PC-9 (cell line): ENCODE measurements around the gene TTC28. TPM values are rescaled to one million over a fixed set of nuclear protein-coding genes. Genes with fewer than 3 reads are reported as not detected.

Experiments used
- BruUV-seq: library from RNA; stranded (reverse); fragments of 400-500 nt; replicated peaks from 2 replicates; lab custom pipeline; 2021; lab: Mats Ljungman, UMichigan
- CTCF ChIA-PET: fragments of 300-600 bp; sonication (Branson Sonifier 250); formaldehyde crosslinking; loops from one replicate; lab custom pipeline; 2022; ENCODE audit warnings: antibody characterized with exemption; lab: Charles Lee
- POLR2A ChIA-PET: fragments of 300-600 bp; sonication (Branson Sonifier 250); formaldehyde crosslinking; loops from one replicate; lab custom pipeline; 2022; ENCODE audit warnings: antibody characterized with exemption; ENCODE audit not compliant: unreplicated experiment; lab: Charles Lee
- DNase-seq, 2 experiments: peaks; one replicate each; pipeline versions ENCODE4 v3.0.0 to v3.0.0-alpha.2; 2015 to 2022; ENCODE audit warnings: mixed read lengths in 1 of 2
- H2AFZ ChIP-seq: fragments of 200-600 bp; sonication (generic); 2 replicates; pipeline ENCODE4 v1.8.1; 2017; ENCODE audit warnings: antibody characterized with exemption
- H3F3A ChIP-seq: fragments of 200-600 bp; sonication (generic); 2 replicates; pipeline ENCODE4 v1.8.1; 2017; ENCODE audit warnings: antibody characterized with exemption, mild to moderate bottlenecking, low read depth; ENCODE audit not compliant: insufficient read depth
- H3K27ac ChIP-seq: fragments of 200-600 bp; sonication (generic); 2 replicates; pipeline ENCODE4 v1.6.1; 2016; ENCODE audit warnings: mixed run types
- H3K27me3 ChIP-seq: fragments of 200-600 bp; sonication (generic); 2 replicates; pipeline ENCODE4 v1.6.1; 2016; ENCODE audit warnings: low read depth, mixed run types; ENCODE audit not compliant: insufficient read depth
- H3K36me3 ChIP-seq: fragments of 200-600 bp; sonication (generic); 2 replicates; pipeline ENCODE4 v1.6.1; 2016; ENCODE audit warnings: low read depth, mixed run types
- H3K4me1 ChIP-seq: fragments of 200-600 bp; sonication (generic); replicated peaks from 2 replicates; pipeline ENCODE4 v1.6.1; 2016; ENCODE audit warnings: mixed run types; ENCODE audit not compliant: insufficient read depth
- H3K4me2 ChIP-seq: fragments of 200-600 bp; sonication (generic); 2 replicates; pipeline ENCODE4 v1.6.1; 2017; ENCODE audit warnings: mixed run types
- H3K4me3 ChIP-seq: fragments of 200-600 bp; sonication (generic); 2 replicates; pipeline ENCODE4 v1.6.1; 2016; ENCODE audit warnings: mixed run types
- H3K79me2 ChIP-seq: fragments of 200-600 bp; sonication (generic); 2 replicates; pipeline ENCODE4 v1.6.1; 2017; ENCODE audit warnings: low read depth, mixed run types
- H3K9me2 ChIP-seq: fragments of 200-600 bp; sonication (generic); 2 replicates; pipeline ENCODE4 v1.8.1; 2017; ENCODE audit warnings: mild to moderate bottlenecking; ENCODE audit not compliant: insufficient read depth
- H3K9me3 ChIP-seq: fragments of 200-600 bp; sonication (generic); 2 replicates; pipeline ENCODE4 v1.8.1; 2016; ENCODE audit warnings: low read depth; ENCODE audit not compliant: insufficient read depth
- H4K20me1 ChIP-seq: fragments of 200-600 bp; sonication (generic); 2 replicates; pipeline ENCODE4 v1.8.1; 2017; ENCODE audit not compliant: insufficient read depth
- CTCF ChIP-seq: fragments of 200-600 bp; sonication (generic); conservative IDR thresholded peaks from 2 replicates; pipeline ENCODE4 v1.6.1; 2017; ENCODE audit warnings: mixed run types, antibody characterized with exemption, mild to moderate bottlenecking, moderate library complexity
- EZH2 ChIP-seq: fragments of 200-600 bp; sonication (generic); IDR thresholded peaks from 2 replicates; pipeline ENCODE4 v1.8.0; 2017; ENCODE audit warnings: antibody characterized with exemption, low read depth
- intact Hi-C: fragments of 100-400 bp; cut with micrococcal nuclease; formaldehyde crosslinking; loops from one replicate; pipeline ENCODE4 v1.10.0; 2022; ENCODE audit not compliant: unreplicated experiment
- total RNA-seq: library from RNA; stranded (reverse); gene quantifications from 2 replicates; pipeline ENCODE4 v1.2.3, GENCODE V29; 2021

TTC28 gene
- total RNA-seq, 1 experiment from 2014 or later: 6.7 TPM

GRCh38 chr22:28232204-28232603 is 447.4 kb downstream of the TTC28 start:
- H2AFZ ChIP-seq: no peak overlapping the region
- H3K79me2 ChIP-seq: no peaks in the 10 kb centered on the region
- H4K20me1 ChIP-seq: no peaks in the 10 kb centered on the region
- no peak overlapping the region for H3K4me2 ChIP-seq
- H3K9me2 ChIP-seq: no peaks in the 10 kb centered on the region; the same call in 1 of the 2 replicates
- no peak overlapping the region for H3K27ac ChIP-seq
- no peak overlapping the region for H3K4me3 ChIP-seq
- no TSS peak for BruUV-seq
- no peaks in the 10 kb centered on the region for H3K27me3 ChIP-seq
- no peaks in the 10 kb centered on the region for H3K36me3 ChIP-seq
- TF ChIP-seq CTCF: no peak
- TF ChIP-seq EZH2: no peak
- POLR2A ChIA-PET: no interaction called here
- H3K9me3 ChIP-seq: no peaks in the 10 kb centered on the region
- no peaks in the 10 kb centered on the region for H3F3A ChIP-seq
- DNase-seq: no peak
- CTCF ChIA-PET: no interaction called here
- H3K4me1 ChIP-seq: no peaks in the 10 kb centered on the region
- intact Hi-C loops: no loop called here

GRCh38 chr22:28231441-28231840 is 448.2 kb downstream of the TTC28 start:
- no TSS peak for BruUV-seq
- Histone ChIP-seq H3K4me1 (no peaks in the 10 kb centered on the region), H3K27me3 (no peaks in the 10 kb centered on the region), H3K4me2 (no peak overlapping the region), H3K27ac (no peak overlapping the region), H3K9me3 (no peaks in the 10 kb centered on the region), H3K9me2 (no peaks in the 10 kb centered on the region; the same call in 1 of the 2 replicates), H4K20me1 (no peaks in the 10 kb centered on the region), H3K79me2 (no peaks in the 10 kb centered on the region), H3K4me3 (no peak overlapping the region), H3K36me3 (no peaks in the 10 kb centered on the region), H3F3A (no peaks in the 10 kb centered on the region), H2AFZ (no peak overlapping the region)
- TF ChIP-seq CTCF (no peak), EZH2 (no peak)
- intact Hi-C loops: no loop called here
- ChIA-PET CTCF (no interaction called here), POLR2A (no interaction called here)
- no peak for DNase-seq

GRCh38 chr22:28230671-28231070 is 449.0 kb downstream of the TTC28 start:
- Histone ChIP-seq H3F3A (no peaks in the 10 kb centered on the region), H3K36me3 (no peaks in the 10 kb centered on the region), H3K4me3 (no peak overlapping the region), H3K4me1 (no peaks in the 10 kb centered on the region), H3K27me3 (no peaks in the 10 kb centered on the region), H2AFZ (no peak overlapping the region), H3K79me2 (no peaks in the 10 kb centered on the region), H3K4me2 (no peak overlapping the region), H3K27ac (no peak overlapping the region), H3K9me2 (no peaks in the 10 kb centered on the region; the same call in 1 of the 2 replicates), H4K20me1 (no peaks in the 10 kb centered on the region), H3K9me3 (no peaks in the 10 kb centered on the region)
- intact Hi-C loops: no loop called here
- POLR2A ChIA-PET: no interaction called here
- TF ChIP-seq CTCF: no peak
- TF ChIP-seq EZH2: no peak
- no TSS peak for BruUV-seq
- CTCF ChIA-PET: no interaction called here
- DNase-seq: no peak
